Hematopoietic multipotent progenitor cell treated with erythropoietin and hydrocortisone succinate and interleukin-3 and kit ligand, for 17 days (in vitro differentiated cells): Measurements from ENCODE around the gene PIK3R6.
"Not testable (repeated sequence)": the region's sequence is repeated elsewhere in the genome, so short reads cannot be mapped to it uniquely, and the experiment has no call there.

Experiments used
- DNase-seq: peaks from one replicate; pipeline ENCODE4 v3.0.0-alpha.2; 2015; ENCODE audit warnings: low spot score

Gene PIK3R6

GRCh38 chr17:8823279-8823678 lies 44.2 kb downstream of the PIK3R6 start:
- no peak for DNase-seq

DNA sequence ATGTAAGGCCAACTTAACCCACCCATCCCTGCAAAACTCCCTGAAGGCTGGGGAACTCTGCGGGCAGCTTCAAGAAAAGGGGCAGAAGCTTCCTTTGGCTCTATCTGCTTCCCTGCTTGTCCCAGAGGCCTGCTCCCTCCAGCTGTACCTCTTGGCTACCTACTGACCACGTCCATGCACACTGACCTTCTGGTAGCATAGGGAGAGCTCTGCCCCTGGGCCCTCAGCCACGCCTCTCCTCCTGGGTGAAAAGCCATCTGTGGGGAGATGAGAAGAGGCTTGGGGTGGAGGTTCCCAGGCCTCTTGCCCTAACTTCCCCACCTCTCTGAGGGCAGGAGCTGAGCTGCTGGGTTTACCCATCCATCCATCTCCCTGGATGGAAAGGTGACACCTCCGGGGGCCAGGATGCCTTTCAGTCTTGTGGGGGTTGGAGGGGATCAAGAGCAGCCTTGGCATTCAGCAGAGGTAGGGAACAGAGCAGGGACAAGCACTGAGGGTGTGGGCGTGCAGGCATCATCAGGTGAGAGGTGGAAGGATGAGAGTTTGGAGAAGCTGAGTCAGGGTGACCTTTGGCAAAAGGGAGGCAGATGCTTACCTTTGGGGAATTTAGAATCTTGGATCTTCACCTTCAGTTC lies 45.0 kb downstream of the PIK3R6 start:
- DNase-seq: no peak

DNA sequence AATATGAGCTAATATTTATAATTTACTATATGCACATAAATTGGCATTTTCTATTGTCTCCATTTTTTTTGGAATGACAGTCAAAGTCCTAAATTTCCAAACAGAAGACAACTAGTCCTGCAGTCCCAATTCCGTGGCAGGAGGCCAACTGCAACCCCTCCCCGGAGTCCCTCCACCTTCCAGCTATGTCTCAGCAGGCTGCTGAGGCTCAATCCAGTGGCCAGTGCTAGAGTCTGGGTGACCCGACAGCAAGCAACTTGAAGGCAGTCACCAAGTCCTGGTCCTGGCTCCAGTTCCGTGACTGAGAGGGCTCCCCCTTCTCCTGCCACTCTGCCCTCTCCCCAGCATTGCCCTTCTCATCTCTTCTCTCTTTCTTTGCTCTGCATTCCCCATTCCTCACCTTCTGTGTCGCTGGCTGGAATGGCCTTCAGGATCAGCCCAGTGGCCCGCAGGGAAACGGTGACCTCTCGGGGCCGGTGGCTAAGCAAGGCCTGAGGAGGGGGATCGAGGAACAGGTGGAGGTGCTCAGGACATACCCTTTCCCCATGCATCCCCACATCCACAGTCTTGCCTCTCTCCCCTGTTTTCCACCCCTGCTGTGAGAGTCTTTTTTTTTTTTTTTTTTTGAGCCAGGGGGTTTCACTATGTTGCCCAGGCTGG lies 45.9 kb downstream of the PIK3R6 start:
- DNase-seq: no peak

DNA sequence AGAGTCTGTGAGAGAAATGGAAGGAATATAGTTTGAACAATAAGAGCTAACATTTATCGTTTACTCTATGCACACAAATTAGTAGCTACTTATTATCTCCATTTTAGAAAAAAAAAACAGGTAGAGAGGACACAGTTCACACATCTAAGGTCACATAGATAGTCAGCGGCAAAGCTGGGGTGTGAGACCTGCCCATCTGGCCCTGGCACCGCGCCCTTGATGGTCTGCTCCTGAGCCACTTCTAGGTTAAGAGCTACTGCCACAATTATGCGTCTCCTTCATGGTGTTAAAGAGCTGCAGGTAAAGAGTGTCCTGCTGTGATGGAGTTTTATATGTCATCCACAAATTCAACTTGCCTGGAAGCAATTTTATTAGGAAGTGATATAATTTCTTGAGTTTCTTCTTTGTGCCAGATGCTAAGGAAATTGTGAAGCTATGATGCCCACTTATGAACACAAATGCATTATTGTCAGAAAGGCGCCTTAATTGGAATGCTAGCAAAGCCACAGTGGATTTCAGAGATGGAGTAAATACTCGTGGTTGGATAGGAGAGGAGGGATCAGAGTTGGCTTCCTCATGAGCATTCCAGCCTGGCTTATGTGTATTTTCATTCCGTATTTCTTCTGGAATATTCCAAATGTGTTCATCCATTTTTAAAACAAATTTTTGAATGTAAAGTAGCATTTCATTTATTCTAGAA lies 47.0 kb downstream of the PIK3R6 start:
- no peak for DNase-seq

DNA sequence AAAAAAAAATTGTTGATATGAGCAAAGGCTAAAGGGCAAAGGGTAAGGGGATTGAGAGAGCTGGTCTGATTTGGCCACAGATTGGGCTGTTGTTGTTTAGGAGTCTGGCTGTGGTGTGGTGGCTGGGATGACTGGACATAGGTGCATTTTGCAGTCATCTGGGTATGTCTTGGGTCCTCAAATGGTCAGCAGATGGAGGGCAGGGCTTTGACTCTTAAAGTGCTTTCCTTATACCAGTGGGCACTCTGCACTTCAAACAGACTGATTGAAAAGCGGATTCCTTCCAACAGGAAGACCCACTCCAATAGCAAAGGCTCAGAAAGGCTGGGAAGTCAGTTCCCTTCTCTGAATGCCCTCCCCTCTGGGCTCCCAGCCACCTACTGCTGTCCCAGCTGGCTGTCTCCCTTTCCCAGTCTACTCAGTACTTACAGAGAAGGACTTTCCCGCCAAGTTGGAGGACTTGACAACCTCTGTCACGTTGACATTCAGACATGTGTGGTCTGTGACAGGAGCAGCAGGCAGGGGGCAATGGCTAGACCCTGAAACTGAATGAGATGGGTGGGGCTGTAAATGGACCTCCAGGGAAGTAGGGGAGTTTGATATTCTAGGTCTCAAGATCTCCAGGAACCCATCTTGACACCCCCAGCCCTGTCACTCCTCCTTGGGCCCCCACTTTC lies 48.7 kb downstream of the PIK3R6 start:
- DNase-seq: no peak

GRCh38 chr17:8818047-8818446 lies 49.4 kb downstream of the PIK3R6 start:
- DNase-seq: no peak

DNA sequence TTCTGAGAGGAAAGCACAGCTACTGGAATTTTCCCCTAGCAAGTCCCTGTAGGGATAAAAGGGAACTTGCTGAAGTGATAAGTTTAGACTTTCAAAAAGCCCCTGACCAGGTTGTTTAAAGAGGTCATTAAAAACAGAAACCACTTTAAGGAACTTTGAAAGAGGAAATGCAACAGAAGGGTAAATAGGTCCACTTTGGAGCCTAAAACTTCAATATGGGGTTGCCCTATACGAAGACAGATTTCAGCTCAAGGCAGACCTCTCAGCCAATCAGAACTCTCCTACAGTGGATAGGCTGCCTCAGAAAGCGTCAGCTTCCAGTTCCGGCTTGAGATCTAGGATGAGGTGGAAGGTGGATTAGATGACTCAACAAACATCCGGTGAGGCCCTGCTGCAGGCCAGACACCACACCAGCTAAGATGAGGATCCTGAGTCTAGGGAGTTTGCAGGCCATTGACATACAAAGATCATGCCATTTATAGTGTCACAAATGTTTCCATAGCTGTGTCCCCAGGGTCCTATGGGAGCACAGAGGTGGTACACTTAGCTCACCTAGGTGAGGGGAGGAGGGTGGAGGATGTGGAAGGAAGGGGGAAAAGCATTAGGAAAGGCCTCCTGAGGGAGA lies 60.4 kb downstream of the PIK3R6 start:
- no peak for DNase-seq

- no peak for DNase-seq
These were observed 61.1 kb downstream of the PIK3R6 start for GRCh38 chr17:8806253-8806925.

- not testable (repeated sequence) for DNase-seq
These were observed 62.1 kb downstream of the PIK3R6 start for GRCh38 chr17:8805396-8805795.

- no peak for DNase-seq
These were observed 63.7 kb downstream of the PIK3R6 start for GRCh38 chr17:8803531-8804420.

DNA sequence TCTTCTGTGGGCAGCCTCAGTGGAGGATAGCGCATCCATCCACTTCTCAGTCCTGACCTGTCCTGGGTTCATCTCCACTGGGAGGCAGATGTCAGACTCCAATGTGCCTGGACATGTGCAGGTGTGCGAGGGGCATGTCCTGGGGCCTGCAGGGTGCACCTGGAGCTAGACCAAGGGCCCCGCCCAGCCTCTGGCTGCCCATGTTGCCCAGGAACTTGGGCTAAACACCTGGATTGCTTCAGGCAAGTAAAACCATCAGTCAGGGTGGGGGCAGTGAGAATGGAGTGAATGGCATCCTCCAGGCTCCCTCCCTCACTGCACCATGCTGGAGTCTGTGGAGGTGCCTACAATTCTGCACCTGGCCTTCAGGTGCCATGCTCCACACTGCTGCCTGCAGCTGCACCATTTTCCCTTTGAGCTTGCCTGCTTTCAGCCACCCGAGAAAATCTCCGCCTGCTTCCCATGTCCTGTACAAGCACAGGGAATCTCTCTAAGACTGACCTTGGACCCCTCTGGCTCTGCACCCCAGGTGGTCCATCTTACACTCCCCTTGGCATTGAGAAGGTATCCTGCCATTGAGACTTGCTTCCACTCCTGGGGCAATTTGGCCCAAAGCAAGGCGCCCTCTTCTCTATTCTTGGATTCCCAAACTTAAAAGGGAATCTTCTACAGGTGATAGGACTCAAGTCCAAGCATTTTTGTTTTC lies 66.2 kb downstream of the PIK3R6 start:
- DNase-seq: no peak

DNA sequence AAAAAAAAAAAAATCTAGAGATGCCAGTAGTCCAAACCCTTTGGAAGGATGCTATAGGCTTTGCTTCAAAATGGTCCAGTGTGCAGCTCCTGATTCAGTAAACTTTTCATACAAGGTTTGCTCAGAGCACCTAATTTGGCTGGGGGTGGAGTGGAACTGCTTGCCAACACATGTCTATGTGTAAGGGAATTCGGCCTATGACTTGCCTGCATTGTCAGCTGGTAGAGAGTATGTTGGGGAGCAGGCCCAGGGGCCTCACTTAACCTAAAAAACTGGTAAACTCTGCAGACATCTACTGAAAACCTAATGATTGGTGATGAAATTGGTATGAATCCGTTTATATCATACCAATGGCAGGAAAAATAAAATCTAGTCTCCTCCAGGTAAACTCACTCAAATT lies 66.8 kb downstream of the PIK3R6 start:
- no peak for DNase-seq

GRCh38 chr17:8799570-8800212 lies 67.8 kb downstream of the PIK3R6 start:
- DNase-seq: no peak

- no peak for DNase-seq
These were observed 68.5 kb downstream of the PIK3R6 start, which contains the start of gene MFSD6L for GRCh38 chr17:8798846-8799569. MFSD6L (minus strand) TSS chr17:8799365; CDS start chr17:8799120, 245 bp downstream.

- DNase-seq: no peak
These were observed 69.2 kb downstream of the PIK3R6 start for GRCh38 chr17:8798176-8798845.

GRCh38 chr17:8797621-8798175 lies 69.8 kb downstream of the PIK3R6 start:
- no peak for DNase-seq

- no peak for DNase-seq
These were observed 72.8 kb downstream of the PIK3R6 start for GRCh38 chr17:8794636-8795035.

DNA sequence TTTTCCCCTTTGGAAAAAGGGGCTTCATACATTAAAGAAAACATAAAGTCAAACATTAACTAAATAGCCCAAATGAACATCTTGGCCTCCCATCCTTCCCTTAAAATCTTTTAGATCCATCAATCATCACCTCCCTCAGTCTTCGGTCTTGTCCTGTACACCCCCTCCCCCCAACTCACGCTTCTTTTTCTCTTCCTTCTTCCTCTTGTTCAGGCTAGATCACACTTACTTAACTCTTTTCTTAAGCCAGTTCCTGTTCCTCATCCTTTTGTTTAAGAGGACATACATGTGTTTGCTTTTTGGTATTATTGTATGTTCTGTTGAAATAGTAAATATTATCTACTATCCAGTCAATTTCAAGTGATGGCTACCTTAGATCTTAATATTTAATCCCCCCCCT lies 73.8 kb downstream of the PIK3R6 start:
- DNase-seq: no peak
